Keratinocyte (primary cell): ENCODE measurements around the gene GRM1. TPM values are rescaled to one million over a fixed set of nuclear protein-coding genes. Genes with fewer than 3 reads are reported as not detected.

Experiments
- DNase-seq: peaks from one replicate; pipeline ENCODE4 v3.0.0-alpha.2; 2011; ENCODE audit warnings: low read depth, missing footprints, low spot score
- FAIRE-seq: peaks from 2 replicates; lab custom pipeline; 2011; peaks lifted over from hg19 to GRCh38; lab: Jason Lieb, UNC
- H2AFZ ChIP-seq: 2 replicates; pipeline ENCODE4 v1.6.0; 2012; ENCODE audit warnings: low read length, control low read depth, inconsistent platforms; ENCODE audit not compliant: control insufficient read depth
- H3K27ac ChIP-seq: 2 replicates; pipeline ENCODE4 v1.5.1; 2011; ENCODE audit warnings: low read length; ENCODE audit not compliant: control insufficient read depth, insufficient read depth
- H3K27me3 ChIP-seq: 3 replicates; pipeline ENCODE4 v1.6.0; 2011; ENCODE audit warnings: low read length; ENCODE audit not compliant: control insufficient read depth, insufficient read depth; ENCODE audit errors: extremely low read depth
- H3K36me3 ChIP-seq, 2 experiments: 2 replicates in 1 of 2; 3 replicates in 1 of 2; pipeline ENCODE4 v1.5.1; 2011; ENCODE audit warnings: low read length in 2 of 2, mild to moderate bottlenecking in 1 of 2; ENCODE audit not compliant: control insufficient read depth in 2 of 2, insufficient read depth in 2 of 2; ENCODE audit errors: extremely low read depth in 1 of 2
- H3K4me1 ChIP-seq: 3 replicates; pipeline ENCODE4 v1.5.1; 2011; ENCODE audit warnings: low read length; ENCODE audit not compliant: control insufficient read depth, insufficient read depth; ENCODE audit errors: extremely low read depth
- H3K4me2 ChIP-seq: 3 replicates; pipeline ENCODE4 v1.6.0; 2011; ENCODE audit warnings: low read depth, low read length; ENCODE audit not compliant: control insufficient read depth, insufficient read depth; ENCODE audit errors: extremely low read depth
- H3K4me3 ChIP-seq, 3 experiments: fragments of 200-600 bp in 1 of 3; sonication (generic) in 1 of 3; 2 replicates in 2 of 3; 3 replicates in 1 of 3; pipeline ENCODE4 v1.5.1; 2011 to 2016; ENCODE audit warnings: low read length in 3 of 3, mild to moderate bottlenecking in 3 of 3, control low read depth in 2 of 3, inconsistent platforms in 1 of 3, low read depth in 1 of 3, mixed read lengths in 1 of 3, mixed run types in 1 of 3, moderate library complexity in 1 of 3; ENCODE audit not compliant: control insufficient read depth in 2 of 3, insufficient read depth in 2 of 3; ENCODE audit errors: extremely low read depth in 1 of 3
- H3K79me2 ChIP-seq: 2 replicates; pipeline ENCODE4 v1.6.0; 2012; ENCODE audit warnings: low read length; ENCODE audit not compliant: control insufficient read depth, insufficient read depth
- H3K9ac ChIP-seq: 3 replicates; pipeline ENCODE4 v1.6.0; 2011; ENCODE audit warnings: low read length; ENCODE audit not compliant: control insufficient read depth, insufficient read depth; ENCODE audit errors: extremely low read depth
- H3K9me1 ChIP-seq: 3 replicates; pipeline ENCODE4 v1.6.0; 2011; ENCODE audit warnings: low read length; ENCODE audit not compliant: control insufficient read depth, insufficient read depth; ENCODE audit errors: extremely low read depth
- H3K9me3 ChIP-seq: 2 replicates; pipeline ENCODE4 v1.5.1; 2012; ENCODE audit warnings: low read depth, low read length; ENCODE audit not compliant: control insufficient read depth
- H4K20me1 ChIP-seq: 3 replicates; pipeline ENCODE4 v1.6.0; 2011; ENCODE audit warnings: low read length; ENCODE audit not compliant: control insufficient read depth, insufficient read depth; ENCODE audit errors: extremely low read depth
- EZH2 ChIP-seq: IDR thresholded peaks from one replicate; pipeline ENCODE4 v1.6.1; 2012; ENCODE audit warnings: inconsistent platforms, mild to moderate bottlenecking, low read length, moderate library complexity
- dilution Hi-C: fragments of 300-500 bp; cut with MboI; formaldehyde crosslinking; loops from one replicate; pipeline ENCODE4 v1.7.0; 2020; ENCODE audit warnings: low sequenced_read_pairs; ENCODE audit not compliant: extremely low pct_ligation_motif_present
- polyA plus RNA-seq, 5 experiments: library from polyadenylated mRNA; depleted of rRNA in 3 of 5; stranded (reverse) in 3 of 5; stranded (forward) in 1 of 5; unstranded in 1 of 5; fragments of >200 nt; gene quantifications; 1 replicate in 1 of 5; 2 replicates in 3 of 5; 3 replicates in 1 of 5; pipeline versions ENCODE4 v1.2.1 to v1.2.3, GENCODE V29; 2011 to 2012; ENCODE audit warnings: missing spikeins in 2 of 5, low read depth in 1 of 5, low replicate concordance in 1 of 5
- TF ChIP-seq, protein P1 (sequence below), 3 experiments: IDR thresholded peaks in 1 of 3; conservative IDR thresholded peaks in 1 of 3; optimal IDR thresholded peaks in 1 of 3; 2 replicates in 2 of 3; 3 replicates in 1 of 3; pipeline versions ENCODE3 to v1.5.1; 2011; ENCODE audit warnings: low read length in 3 of 3, mild to moderate bottlenecking in 3 of 3, moderate library complexity in 2 of 3, control low read depth in 1 of 3, inconsistent platforms in 1 of 3; ENCODE audit not compliant: insufficient read depth in 2 of 3; ENCODE audit errors: extremely low read depth in 1 of 3

GRM1 gene
- polyA plus RNA-seq, 1 donor (not counting 4 experiments of a cell fraction or from before 2014, with no cell fraction given) = not detected

DNA sequence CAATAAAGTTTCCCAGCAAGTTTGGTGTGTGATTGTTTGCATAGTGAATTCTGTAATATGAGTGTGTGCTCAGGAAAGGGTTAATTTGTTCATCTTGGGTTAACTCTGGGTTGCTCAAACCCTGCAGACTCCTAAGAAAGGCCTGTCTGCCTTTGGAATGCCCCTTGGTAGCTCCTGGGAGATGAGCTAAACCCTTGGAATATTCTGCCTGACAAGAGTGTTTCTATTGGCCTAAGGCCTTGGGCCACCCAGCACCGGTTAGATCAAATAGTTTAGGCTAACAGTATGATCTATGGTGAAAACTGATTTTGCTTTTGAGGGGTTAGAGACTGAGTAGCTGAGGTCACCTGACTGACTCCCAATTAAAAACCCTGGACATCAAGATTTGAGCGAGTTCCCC, 248.3 kb downstream of the GRM1 start:
- Histone ChIP-seq H3K27ac (no peak overlapping the region), H3K4me1 (no peaks in the 10 kb centered on the region), H3K4me3 (no peak overlapping the region), H4K20me1 (no peaks in the 10 kb centered on the region), H3K9ac (no peak overlapping the region), H3K36me3 (no peaks in the 10 kb centered on the region), H2AFZ (no peak overlapping the region), H3K9me3 (no peaks in the 10 kb centered on the region), H3K27me3 (no peaks in the 10 kb centered on the region), H3K9me1 (no peaks in the 10 kb centered on the region), H3K4me2 (no peak overlapping the region), H3K79me2 (no peaks in the 10 kb centered on the region)
- FAIRE-seq (no peak), DNase-seq (no peak)
- dilution Hi-C loops = no loop called here
- TF ChIP-seq, protein P1, sequence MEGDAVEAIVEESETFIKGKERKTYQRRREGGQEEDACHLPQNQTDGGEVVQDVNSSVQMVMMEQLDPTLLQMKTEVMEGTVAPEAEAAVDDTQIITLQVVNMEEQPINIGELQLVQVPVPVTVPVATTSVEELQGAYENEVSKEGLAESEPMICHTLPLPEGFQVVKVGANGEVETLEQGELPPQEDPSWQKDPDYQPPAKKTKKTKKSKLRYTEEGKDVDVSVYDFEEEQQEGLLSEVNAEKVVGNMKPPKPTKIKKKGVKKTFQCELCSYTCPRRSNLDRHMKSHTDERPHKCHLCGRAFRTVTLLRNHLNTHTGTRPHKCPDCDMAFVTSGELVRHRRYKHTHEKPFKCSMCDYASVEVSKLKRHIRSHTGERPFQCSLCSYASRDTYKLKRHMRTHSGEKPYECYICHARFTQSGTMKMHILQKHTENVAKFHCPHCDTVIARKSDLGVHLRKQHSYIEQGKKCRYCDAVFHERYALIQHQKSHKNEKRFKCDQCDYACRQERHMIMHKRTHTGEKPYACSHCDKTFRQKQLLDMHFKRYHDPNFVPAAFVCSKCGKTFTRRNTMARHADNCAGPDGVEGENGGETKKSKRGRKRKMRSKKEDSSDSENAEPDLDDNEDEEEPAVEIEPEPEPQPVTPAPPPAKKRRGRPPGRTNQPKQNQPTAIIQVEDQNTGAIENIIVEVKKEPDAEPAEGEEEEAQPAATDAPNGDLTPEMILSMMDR (optimal IDR thresholded peaks at IDR 0.05 in 1 of 3, IDR thresholded peaks at IDR 0.05 in 1 of 3, conservative IDR thresholded peaks at IDR 0.05 in 1 of 3; ENCODE audit: extremely low read depth in 1 of 3, insufficient read depth in 2 of 3, low read length in 3 of 3) = no peak
- no peak for TF ChIP-seq EZH2

DNA sequence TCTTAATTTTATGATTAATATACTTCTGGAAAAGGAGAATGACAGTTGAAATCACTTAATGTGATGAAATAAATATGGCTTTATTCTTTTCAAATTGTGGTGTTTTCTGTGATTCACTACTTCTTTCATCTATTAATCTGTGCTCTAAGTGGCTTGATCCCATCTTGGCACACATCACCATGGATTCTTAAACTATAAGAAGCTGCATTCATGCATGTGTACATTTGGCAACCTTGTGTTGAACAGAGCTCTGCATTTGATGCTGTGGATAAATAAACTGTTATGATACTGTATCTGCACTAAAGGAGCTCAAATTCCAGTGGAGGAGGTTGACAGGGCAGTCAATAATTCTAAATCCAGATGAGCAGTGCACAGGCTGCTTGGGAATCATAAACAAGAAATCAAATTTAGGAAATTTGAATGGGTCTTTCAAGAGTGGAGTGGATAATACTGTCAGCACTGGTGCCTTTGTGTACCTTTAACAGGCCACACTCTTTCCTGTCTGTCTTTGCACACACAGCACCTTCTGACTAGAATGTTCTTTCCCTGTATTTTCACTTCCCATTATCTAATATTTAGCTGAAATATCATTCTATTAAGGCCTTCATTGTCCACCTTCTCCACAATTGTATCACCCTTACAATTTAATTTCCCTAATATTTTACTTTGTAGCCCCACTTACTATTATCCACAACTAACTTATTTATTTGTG, 252.9 kb downstream of the GRM1 start:
- H3K36me3 ChIP-seq = no peaks in the 10 kb centered on the region
- H4K20me1 ChIP-seq = no peaks in the 10 kb centered on the region
- H3K9me1 ChIP-seq = no peaks in the 10 kb centered on the region
- H3K9me3 ChIP-seq = no peaks in the 10 kb centered on the region
- no peaks in the 10 kb centered on the region for H3K4me1 ChIP-seq
- H3K79me2 ChIP-seq = no peaks in the 10 kb centered on the region
- no peak overlapping the region for H3K4me3 ChIP-seq
- dilution Hi-C loops = no loop called here
- H3K27ac ChIP-seq = no peak overlapping the region
- DNase-seq = no peak
- no peaks in the 10 kb centered on the region for H3K27me3 ChIP-seq
- no peak overlapping the region for H2AFZ ChIP-seq
- H3K4me2 ChIP-seq = no peak overlapping the region
- H3K9ac ChIP-seq = no peak overlapping the region
- FAIRE-seq = no peak
- TF ChIP-seq EZH2 = no peak
- TF ChIP-seq, protein P1 (optimal IDR thresholded peaks at IDR 0.05 in 1 of 3, IDR thresholded peaks at IDR 0.05 in 1 of 3, conservative IDR thresholded peaks at IDR 0.05 in 1 of 3; ENCODE audit: extremely low read depth in 1 of 3, insufficient read depth in 2 of 3, low read length in 3 of 3) = no peak
